ENCODE data around the gene PEX7.

The PEX7 gene, protein sequence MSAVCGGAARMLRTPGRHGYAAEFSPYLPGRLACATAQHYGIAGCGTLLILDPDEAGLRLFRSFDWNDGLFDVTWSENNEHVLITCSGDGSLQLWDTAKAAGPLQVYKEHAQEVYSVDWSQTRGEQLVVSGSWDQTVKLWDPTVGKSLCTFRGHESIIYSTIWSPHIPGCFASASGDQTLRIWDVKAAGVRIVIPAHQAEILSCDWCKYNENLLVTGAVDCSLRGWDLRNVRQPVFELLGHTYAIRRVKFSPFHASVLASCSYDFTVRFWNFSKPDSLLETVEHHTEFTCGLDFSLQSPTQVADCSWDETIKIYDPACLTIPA

DNA sequence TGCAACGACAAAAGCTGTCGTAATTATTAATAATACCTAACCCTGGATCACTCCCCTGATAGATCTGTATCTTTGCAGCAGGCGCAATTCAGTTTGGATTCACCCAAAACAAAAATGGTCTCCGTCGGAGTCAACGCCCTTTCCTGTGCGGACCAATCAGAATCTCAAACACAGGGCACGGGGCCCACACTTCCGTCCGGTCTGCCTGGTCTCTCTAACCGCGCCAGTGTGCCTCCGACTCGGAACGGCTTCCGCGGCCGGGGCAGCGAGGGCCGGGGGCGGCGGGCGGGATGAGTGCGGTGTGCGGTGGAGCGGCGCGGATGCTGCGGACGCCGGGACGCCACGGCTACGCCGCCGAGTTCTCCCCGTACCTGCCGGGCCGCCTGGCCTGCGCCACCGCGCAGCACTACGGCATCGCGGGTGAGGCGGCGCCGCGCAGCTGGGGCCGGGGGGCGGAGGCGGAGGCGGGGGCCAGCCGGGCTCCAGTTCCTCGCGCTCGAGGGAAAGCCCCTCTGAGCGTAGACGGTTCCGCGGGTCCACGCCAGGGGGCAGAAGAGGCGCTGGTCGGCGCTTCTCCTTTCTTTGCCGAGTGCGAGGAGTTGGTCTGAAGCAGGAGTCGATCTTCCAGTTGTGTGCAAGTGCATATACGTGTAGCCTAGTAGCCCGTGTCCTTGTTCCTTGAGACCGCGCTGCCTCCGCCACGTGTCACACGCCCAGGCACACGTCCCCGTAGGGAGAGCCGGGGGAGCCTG is at the start of gene PEX7:
PEX7 (plus strand) TSS at position 217 of the 752 bp plus-strand sequence; CDS start at position 291, 74 bp downstream.
- H3K27me3 Mint-ChIP-seq (ENCODE audit: low read depth), result peaks cover 3% of the 10 kb centered on the region
- peak within 1 kb of the TSS; percentile 85 to 95 (median 95) for H3K27ac Mint-ChIP-seq
- H3K4me3 Mint-ChIP-seq, result peak within 1 kb of the TSS; percentile 89 to 95 (median 90)
- no peaks in the 10 kb centered on the region for H3K9me3 Mint-ChIP-seq
- TF ChIP-seq, protein P1, sequence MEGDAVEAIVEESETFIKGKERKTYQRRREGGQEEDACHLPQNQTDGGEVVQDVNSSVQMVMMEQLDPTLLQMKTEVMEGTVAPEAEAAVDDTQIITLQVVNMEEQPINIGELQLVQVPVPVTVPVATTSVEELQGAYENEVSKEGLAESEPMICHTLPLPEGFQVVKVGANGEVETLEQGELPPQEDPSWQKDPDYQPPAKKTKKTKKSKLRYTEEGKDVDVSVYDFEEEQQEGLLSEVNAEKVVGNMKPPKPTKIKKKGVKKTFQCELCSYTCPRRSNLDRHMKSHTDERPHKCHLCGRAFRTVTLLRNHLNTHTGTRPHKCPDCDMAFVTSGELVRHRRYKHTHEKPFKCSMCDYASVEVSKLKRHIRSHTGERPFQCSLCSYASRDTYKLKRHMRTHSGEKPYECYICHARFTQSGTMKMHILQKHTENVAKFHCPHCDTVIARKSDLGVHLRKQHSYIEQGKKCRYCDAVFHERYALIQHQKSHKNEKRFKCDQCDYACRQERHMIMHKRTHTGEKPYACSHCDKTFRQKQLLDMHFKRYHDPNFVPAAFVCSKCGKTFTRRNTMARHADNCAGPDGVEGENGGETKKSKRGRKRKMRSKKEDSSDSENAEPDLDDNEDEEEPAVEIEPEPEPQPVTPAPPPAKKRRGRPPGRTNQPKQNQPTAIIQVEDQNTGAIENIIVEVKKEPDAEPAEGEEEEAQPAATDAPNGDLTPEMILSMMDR (IDR thresholded peaks at IDR 0.05; ENCODE audit: unreplicated experiment in 3 of 3), result peak; percentile 72 to 79 (median 76)
- H3K36me3 Mint-ChIP-seq (ENCODE audit: low read depth), result peaks cover 28% of the 10 kb centered on the region
- peaks cover 11% of the 10 kb centered on the region for H3K4me1 Mint-ChIP-seq

DNA sequence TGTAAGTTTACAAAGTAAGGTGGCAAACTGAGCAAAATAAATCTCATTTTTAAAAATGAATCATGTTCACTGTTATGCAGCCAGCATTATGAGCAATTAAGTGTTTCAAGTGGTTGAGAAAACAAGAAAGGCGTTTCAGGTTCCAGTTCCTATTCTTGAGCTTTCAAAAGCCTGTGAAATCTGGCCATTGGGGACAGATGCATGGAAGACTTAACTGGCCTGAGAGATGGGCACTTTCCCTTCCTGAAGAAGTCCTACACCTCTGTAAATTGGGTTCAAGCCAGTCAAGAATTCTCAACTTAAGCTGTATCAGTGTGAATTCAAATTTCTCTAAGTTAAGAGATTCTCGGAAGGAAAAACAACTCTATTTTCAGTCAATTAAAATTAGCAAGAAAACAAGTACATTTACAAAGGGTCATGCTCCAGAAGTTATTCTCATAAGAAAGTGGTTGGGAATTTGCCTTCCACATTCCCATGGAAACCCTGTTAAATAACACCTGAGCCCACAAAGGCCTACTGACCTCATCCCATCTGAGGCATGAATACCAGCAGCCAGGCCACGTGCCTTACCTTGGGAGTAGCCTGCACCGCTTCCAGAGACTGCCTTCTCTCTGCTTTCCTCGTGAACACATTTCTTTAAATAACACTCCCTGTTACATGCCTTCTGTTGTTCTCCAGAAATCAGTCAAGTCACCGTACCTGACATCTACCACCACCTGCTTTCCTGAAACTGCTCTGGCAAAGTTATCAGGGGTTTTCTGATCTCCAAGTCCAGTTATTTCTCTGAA is 49.5 kb upstream of the PEX7 start:
- Mint-ChIP-seq H3K4me3 (no peak overlapping the region), H3K27me3 (ENCODE audit: low read depth) (no peaks in the 10 kb centered on the region), H3K27ac (peak overlapping the region in 2 of 3 experiments; percentile 13 to 76), H3K36me3 (ENCODE audit: low read depth) (no peaks in the 10 kb centered on the region), H3K9me3 (no peaks in the 10 kb centered on the region), H3K4me1 (peaks cover 10% of the 10 kb centered on the region)
- TF ChIP-seq, protein P1 (IDR thresholded peaks at IDR 0.05; ENCODE audit: unreplicated experiment in 3 of 3), result no peak

DNA sequence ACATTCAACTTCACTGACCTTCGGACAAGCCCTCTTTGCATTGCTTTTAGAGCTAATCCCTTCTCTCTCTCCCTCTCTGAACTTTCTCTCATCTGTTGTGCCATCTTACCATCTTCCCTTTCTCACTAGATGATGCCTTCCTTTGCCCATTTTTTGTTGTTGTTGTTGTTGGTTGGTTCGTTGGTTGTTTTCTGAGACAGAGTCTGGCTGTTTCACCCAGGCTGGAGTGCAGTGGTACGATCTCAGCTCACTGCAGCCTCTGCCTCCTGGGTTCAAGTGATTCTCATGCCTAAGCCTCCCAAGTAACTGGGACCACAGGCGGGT is 49.0 kb upstream of the PEX7 start:
- H3K36me3 Mint-ChIP-seq (ENCODE audit: low read depth), result no peaks in the 10 kb centered on the region
- H3K27ac Mint-ChIP-seq, result peak overlapping the region in 2 of 3 experiments; percentile 13 to 76
- H3K9me3 Mint-ChIP-seq, result no peaks in the 10 kb centered on the region

DNA sequence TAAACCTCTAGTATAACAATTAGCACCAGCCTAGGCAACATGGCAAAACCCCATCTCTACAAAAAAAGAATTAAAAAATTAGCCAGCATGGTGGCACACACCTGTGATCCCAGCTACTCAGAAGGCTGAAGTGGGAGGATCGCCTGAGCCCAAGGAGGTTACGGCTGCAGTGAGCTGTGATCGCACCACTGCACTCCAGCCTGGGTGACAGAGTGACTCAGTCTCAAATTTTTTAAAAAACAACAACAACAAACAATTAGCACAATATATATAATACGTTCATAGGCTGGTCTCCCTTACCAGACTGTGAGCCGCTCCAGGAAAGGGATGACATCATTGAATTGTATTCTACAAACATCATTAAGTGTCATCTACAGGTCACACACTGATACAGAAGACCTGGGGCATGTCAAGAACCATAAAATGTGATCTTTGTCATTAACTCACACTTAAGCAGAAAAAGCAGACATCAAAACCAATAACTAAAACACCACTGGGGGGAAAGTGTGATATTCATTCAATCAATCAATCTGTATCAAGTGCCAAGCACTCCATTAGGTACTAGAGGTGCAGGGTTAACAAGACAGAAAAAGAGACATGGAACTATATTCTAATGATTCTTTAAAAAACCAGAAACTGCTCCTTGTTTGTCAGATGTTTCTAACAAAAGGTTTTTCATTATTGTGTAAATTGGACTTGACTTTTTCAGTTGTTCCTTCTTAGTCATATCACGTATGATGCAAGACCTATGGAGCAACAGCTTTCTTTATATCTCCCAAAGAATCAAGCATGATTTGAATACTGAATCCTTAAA is 48.0 kb upstream of the PEX7 start:
- H3K4me3 Mint-ChIP-seq, result no peak overlapping the region
- TF ChIP-seq, protein P1 (IDR thresholded peaks at IDR 0.05; ENCODE audit: unreplicated experiment in 3 of 3), result no peak
- H3K36me3 Mint-ChIP-seq (ENCODE audit: low read depth), result no peaks in the 10 kb centered on the region
- H3K27me3 Mint-ChIP-seq (ENCODE audit: low read depth), result no peaks in the 10 kb centered on the region
- H3K4me1 Mint-ChIP-seq, result peaks cover 10% of the 10 kb centered on the region
- no peak overlapping the region for H3K27ac Mint-ChIP-seq
- no peaks in the 10 kb centered on the region for H3K9me3 Mint-ChIP-seq

More for the DNA sequence above, 49.0 kb upstream of the PEX7 start:
- no peak overlapping the region for H3K4me3 Mint-ChIP-seq
- TF ChIP-seq, protein P1 (IDR thresholded peaks at IDR 0.05; ENCODE audit: unreplicated experiment in 3 of 3), result no peak
- no peaks in the 10 kb centered on the region for H3K27me3 Mint-ChIP-seq (ENCODE audit: low read depth)
- peaks cover 10% of the 10 kb centered on the region for H3K4me1 Mint-ChIP-seq

DNA sequence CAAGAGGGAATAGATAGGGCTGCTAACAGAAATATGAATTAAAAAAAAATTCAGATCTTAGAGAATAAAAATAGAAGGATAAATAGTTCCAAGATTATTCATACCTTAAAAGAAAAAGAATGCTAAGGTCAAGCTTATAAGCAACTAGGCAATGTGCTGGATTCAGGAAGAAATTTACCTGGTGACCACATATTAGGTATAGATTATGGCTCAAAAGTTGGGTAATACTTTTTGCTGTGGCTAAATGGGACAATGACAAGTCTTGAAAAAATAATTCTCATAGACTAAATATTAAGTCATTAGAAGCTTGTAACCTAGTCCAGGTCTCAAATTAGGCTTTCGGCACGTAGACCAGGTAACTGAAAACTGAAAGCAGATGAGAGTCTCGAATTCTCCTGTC is 47.3 kb upstream of the PEX7 start:
- H3K27ac Mint-ChIP-seq, result no peak overlapping the region
- no peaks in the 10 kb centered on the region for H3K9me3 Mint-ChIP-seq
- TF ChIP-seq, protein P1 (IDR thresholded peaks at IDR 0.05; ENCODE audit: unreplicated experiment in 3 of 3), result no peak
- peaks cover 10% of the 10 kb centered on the region for H3K4me1 Mint-ChIP-seq
- H3K4me3 Mint-ChIP-seq, result no peak overlapping the region
- no peaks in the 10 kb centered on the region for H3K36me3 Mint-ChIP-seq (ENCODE audit: low read depth)
- no peaks in the 10 kb centered on the region for H3K27me3 Mint-ChIP-seq (ENCODE audit: low read depth)

Data from nephron (organoid).